ENCODE results near the gene SOWAHA. TPM values are rescaled to one million over a fixed set of nuclear protein-coding genes. Genes with fewer than 3 reads are reported as not detected.
"Not testable (repeated sequence)": the region's sequence is repeated elsewhere in the genome, so short reads cannot be mapped to it uniquely, and the experiment has no call there.

Gene SOWAHA
- total RNA-seq, 2 donors from 2014 or later, result not detected

GRCh38 chr5:132804219-132804618 is 8.9 kb upstream of the SOWAHA start:
- DNase-seq (ENCODE audit: low spot score); intact Hi-C loops (cut with DNase I): not testable (repeated sequence)

- intact Hi-C loops (cut with DNase I); DNase-seq (ENCODE audit: low spot score): not testable (repeated sequence)
Observed at GRCh38 chr5:132805872-132806271, 7.2 kb upstream of the SOWAHA start.

- intact Hi-C loops (cut with DNase I); DNase-seq (ENCODE audit: low spot score): not testable (repeated sequence)
Observed at GRCh38 chr5:132806804-132807162, 6.3 kb upstream of the SOWAHA start.

- no peak for DNase-seq (ENCODE audit: low spot score)
- intact Hi-C loops (cut with DNase I), result no loop called here
Observed at GRCh38 chr5:132807163-132807838, 5.8 kb upstream of the SOWAHA start.

- no peak for DNase-seq (ENCODE audit: low spot score)
- intact Hi-C loops (cut with DNase I), result no loop called here
Observed at GRCh38 chr5:132808448-132808847, 4.7 kb upstream of the SOWAHA start.

GRCh38 chr5:132808866-132809265 is 4.2 kb upstream of the SOWAHA start:
- intact Hi-C loops (cut with DNase I), result no loop called here
- DNase-seq (ENCODE audit: low spot score), result no peak

GRCh38 chr5:132810605-132811004 is 2.5 kb upstream of the SOWAHA start:
- no peak for DNase-seq (ENCODE audit: low spot score)
- intact Hi-C loops (cut with DNase I), result no loop called here

- intact Hi-C loops (cut with DNase I), result no loop called here
- DNase-seq (ENCODE audit: low spot score), result no peak
Observed at GRCh38 chr5:132812123-132812765, 858 bp upstream of the SOWAHA start.

GRCh38 chr5:132813599-132814502 is 749 bp downstream of the SOWAHA start:
- intact Hi-C loops (cut with DNase I), result no loop called here
- DNase-seq (ENCODE audit: low spot score), result no peak

- DNase-seq (ENCODE audit: low spot score), result no peak
- intact Hi-C loops (cut with DNase I), result no loop called here
Observed at GRCh38 chr5:132814503-132815294, 1.6 kb downstream of the SOWAHA start.

GRCh38 chr5:132815454-132815853 is 2.4 kb downstream of the SOWAHA start:
- intact Hi-C loops (cut with DNase I), result no loop called here
- no peak for DNase-seq (ENCODE audit: low spot score)

- DNase-seq (ENCODE audit: low spot score), result no peak
- intact Hi-C loops (cut with DNase I), result no loop called here
Observed at GRCh38 chr5:132816083-132816482, 3.0 kb downstream of the SOWAHA start.

GRCh38 chr5:132816554-132816953 is 3.5 kb downstream of the SOWAHA start:
- intact Hi-C loops (cut with DNase I), result no loop called here
- DNase-seq (ENCODE audit: low spot score), result no peak

- intact Hi-C loops (cut with DNase I), result no loop called here
- DNase-seq (ENCODE audit: low spot score), result no peak
Observed at GRCh38 chr5:132817011-132817410, 3.9 kb downstream of the SOWAHA start.

- intact Hi-C loops (cut with DNase I), result no loop called here
- no peak for DNase-seq (ENCODE audit: low spot score)
Observed at GRCh38 chr5:132819468-132819867, 6.4 kb downstream of the SOWAHA start.

GRCh38 chr5:132820162-132820754 is 7.2 kb downstream of the SOWAHA start:
- intact Hi-C loops (cut with DNase I), result loop anchor here in 1 of 2 donors (10.0 kb wide), 1 partner anchor 295 kb away; no protein-coding TSS in a partner anchor
- peak; percentile 97 for DNase-seq (ENCODE audit: low spot score)

GRCh38 chr5:132821350-132821749 is 8.2 kb downstream of the SOWAHA start:
- intact Hi-C loops (cut with DNase I), result loop anchor here in 1 of 2 donors (10.0 kb wide), 1 partner anchor 297 kb away; no protein-coding TSS in a partner anchor
- no peak for DNase-seq (ENCODE audit: low spot score)

GRCh38 chr5:132821791-132822190 is 8.7 kb downstream of the SOWAHA start:
- no peak for DNase-seq (ENCODE audit: low spot score)
- intact Hi-C loops (cut with DNase I), result loop anchor here in 1 of 2 donors (10.0 kb wide), 1 partner anchor 297 kb away; no protein-coding TSS in a partner anchor
